HepG2 (cell line): ENCODE measurements around the gene MYO1G. TPM values are rescaled to one million over a fixed set of nuclear protein-coding genes. Genes with fewer than 3 reads are reported as not detected.

ENCODE experiments used
- CBX5 ChIP-seq: sonication (generic); formaldehyde crosslinking; IDR thresholded peaks from 2 replicates; pipeline ENCODE4 v1.4.0; 2020; ENCODE audit warnings: missing genetic modification reagents, borderline replicate concordance
- HNRNPLL ChIP-seq: fragments of 200-400 bp; formaldehyde crosslinking; IDR thresholded peaks from 2 replicates; pipeline ENCODE4 v1.6.1; 2017; ENCODE audit warnings: mild to moderate bottlenecking, low read depth, low read length; ENCODE audit not compliant: poor library complexity, severe bottlenecking
- KAT8 ChIP-seq: IDR thresholded peaks from 2 replicates; pipeline ENCODE4 v1.6.1; 2016; ENCODE audit warnings: missing genetic modification reagents, missing compliant biosample characterization
- KDM2A ChIP-seq: sonication (generic); formaldehyde crosslinking; IDR thresholded peaks from 2 replicates; pipeline ENCODE4 v1.4.0; 2020; ENCODE audit warnings: low read depth, missing genetic modification reagents, borderline replicate concordance
- REL ChIP-seq: sonication (generic); formaldehyde crosslinking; conservative IDR thresholded peaks from 2 replicates; pipeline ENCODE4 v1.8.0; 2022; ENCODE audit warnings: mild to moderate bottlenecking, missing genetic modification reagents, moderate library complexity
- SKI ChIP-seq: fragments of 450-650 bp; IDR thresholded peaks from one replicate; pipeline ENCODE4 v1.6.1; 2018; ENCODE audit warnings: mild to moderate bottlenecking; ENCODE audit not compliant: partially characterized antibody
- SP1 ChIP-seq, 2 experiments: fragments of 450-650 bp in 1 of 2; sonication (generic) in 1 of 2; formaldehyde crosslinking in 1 of 2; IDR thresholded peaks; 2 replicates each; pipeline versions ENCODE4 v1.4.0 to v1.6.1; 2016 to 2020; ENCODE audit warnings: missing genetic modification reagents in 1 of 2
- XRCC5 ChIP-seq: fragments of 200-400 bp; formaldehyde crosslinking; optimal IDR thresholded peaks from 2 replicates; pipeline ENCODE3; 2017; ENCODE audit warnings: mild to moderate bottlenecking, low read length
- ZNF10 ChIP-seq: sonication (generic); formaldehyde crosslinking; IDR thresholded peaks from 2 replicates; pipeline ENCODE4 v1.4.0; 2020; ENCODE audit warnings: mild to moderate bottlenecking, low read depth, missing genetic modification reagents, borderline replicate concordance
- ZNF468 ChIP-seq: sonication (generic); formaldehyde crosslinking; IDR thresholded peaks from 2 replicates; pipeline ENCODE4 v1.8.0; 2022; ENCODE audit warnings: mild to moderate bottlenecking, moderate library complexity, missing genetic modification reagents
- ZNF557 ChIP-seq: sonication (generic); formaldehyde crosslinking; IDR thresholded peaks from 2 replicates; pipeline ENCODE4 v1.4.0; 2020; ENCODE audit warnings: missing genetic modification reagents
- ZNF605 ChIP-seq: sonication (generic); formaldehyde crosslinking; IDR thresholded peaks from 2 replicates; pipeline ENCODE4 v1.8.0; 2022; ENCODE audit warnings: mild to moderate bottlenecking, missing genetic modification reagents
- ZNF670 ChIP-seq: sonication (generic); formaldehyde crosslinking; IDR thresholded peaks from 2 replicates; pipeline ENCODE4 v1.8.0; 2022; ENCODE audit warnings: mild to moderate bottlenecking, missing genetic modification reagents, borderline replicate concordance
- polyA plus RNA-seq, 8 experiments: library from polyadenylated mRNA; depleted of rRNA in 3 of 8; stranded (reverse) in 7 of 8; unstranded in 1 of 8; fragments of >200 nt; fragmentation: Illumina TruSeq in 4 of 8; extraction: Trizol in 4 of 8; gene quantifications; 2 replicates each; pipeline versions ENCODE4 v1.2.1 to v1.2.3, GENCODE V29; 2011 to 2016; ENCODE audit warnings: low read depth in 4 of 8, missing spikeins in 1 of 8, mixed read lengths in 1 of 8; ENCODE audit not compliant: insufficient read depth in 1 of 8
- total RNA-seq, 5 experiments: library from RNA; depleted of rRNA; stranded (reverse); fragments of >200 nt; fragmentation: Illumina TruSeq; extraction: Trizol; gene quantifications; 2 replicates each; pipeline ENCODE4 v1.2.3, GENCODE V29; 2016; ENCODE audit warnings: low read depth in 1 of 5
- TF ChIP-seq, protein P1 (sequence below): sonication (generic); formaldehyde crosslinking; IDR thresholded peaks from 2 replicates; pipeline ENCODE4 v1.9.0; 2021; ENCODE audit warnings: mild to moderate bottlenecking, missing genetic modification reagents
- TF ChIP-seq, protein P2 (sequence below): sonication (generic); formaldehyde crosslinking; IDR thresholded peaks from 2 replicates; pipeline ENCODE4 v1.5.1; 2020; ENCODE audit warnings: mild to moderate bottlenecking, missing genetic modification reagents, borderline replicate concordance
- TF ChIP-seq, protein P3 (sequence below): sonication (generic); formaldehyde crosslinking; IDR thresholded peaks from 2 replicates; pipeline ENCODE4 v1.4.0; 2020; ENCODE audit warnings: missing genetic modification reagents
- TF ChIP-seq, protein P4 (sequence below): IDR thresholded peaks from 2 replicates; pipeline ENCODE4 v1.6.1; 2012; ENCODE audit warnings: low read depth, low read length, improper control_type of control experiment
- TF ChIP-seq, protein P5 (sequence below): sonication (generic); formaldehyde crosslinking; IDR thresholded peaks from 2 replicates; pipeline ENCODE4 v1.4.0; 2020; ENCODE audit warnings: mild to moderate bottlenecking, missing genetic modification reagents

The MYO1G gene
- total and polyA plus RNA-seq, 2 of the 13 experiments (the other 11 are each of a cell fraction or from before 2014, with no cell fraction given): 0.29 to 1.1 TPM

DNA sequence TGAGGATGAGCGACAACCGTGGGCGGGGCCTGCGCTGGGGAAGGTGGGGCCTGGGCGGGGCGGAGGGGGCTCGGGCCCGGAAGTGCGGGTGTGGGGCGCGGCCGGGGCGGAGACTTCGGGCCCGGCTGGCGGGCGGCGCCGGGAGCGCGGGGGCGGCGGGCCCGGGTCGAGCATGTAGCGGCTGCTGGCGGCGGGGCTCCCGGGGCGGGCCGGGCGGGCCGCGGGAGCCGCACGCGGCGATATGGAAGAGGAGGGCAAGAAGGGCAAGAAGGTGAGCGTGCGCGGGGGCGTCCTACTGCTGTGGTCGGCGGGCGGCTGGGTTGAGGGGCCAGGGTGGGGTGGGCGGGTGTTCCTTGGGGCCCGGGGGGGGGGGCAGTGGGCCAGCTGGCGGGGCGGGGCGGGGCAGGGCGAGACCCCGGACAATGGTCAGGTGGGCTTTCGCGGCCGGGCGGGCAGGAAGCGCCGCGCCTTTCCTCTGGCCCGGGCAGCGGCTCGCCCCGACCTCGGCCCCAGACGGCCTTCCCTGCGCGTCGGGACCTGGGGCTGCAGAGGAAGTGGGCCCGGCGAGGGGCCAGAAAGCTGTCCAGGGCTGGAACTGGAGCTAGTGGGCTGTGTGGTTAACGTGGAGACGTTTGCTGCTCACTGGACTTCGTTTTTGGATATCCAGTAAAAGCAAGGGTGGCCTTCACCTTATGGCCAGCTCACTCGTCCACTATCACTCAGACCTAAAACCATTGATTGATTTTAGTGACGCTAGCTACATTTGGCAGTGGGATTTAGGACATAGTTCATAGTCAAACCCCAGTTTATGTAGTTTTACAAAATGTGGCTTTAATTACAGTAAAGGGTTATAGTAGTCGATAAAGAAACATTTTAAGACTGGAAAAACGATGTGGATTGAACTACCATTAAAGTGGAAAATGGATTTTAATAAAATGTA is 21.5 kb upstream of the MYO1G start, which contains the start of gene CCM2 (continued):
- TF ChIP-seq XRCC5: peak; percentile 46
- TF ChIP-seq, protein P1, sequence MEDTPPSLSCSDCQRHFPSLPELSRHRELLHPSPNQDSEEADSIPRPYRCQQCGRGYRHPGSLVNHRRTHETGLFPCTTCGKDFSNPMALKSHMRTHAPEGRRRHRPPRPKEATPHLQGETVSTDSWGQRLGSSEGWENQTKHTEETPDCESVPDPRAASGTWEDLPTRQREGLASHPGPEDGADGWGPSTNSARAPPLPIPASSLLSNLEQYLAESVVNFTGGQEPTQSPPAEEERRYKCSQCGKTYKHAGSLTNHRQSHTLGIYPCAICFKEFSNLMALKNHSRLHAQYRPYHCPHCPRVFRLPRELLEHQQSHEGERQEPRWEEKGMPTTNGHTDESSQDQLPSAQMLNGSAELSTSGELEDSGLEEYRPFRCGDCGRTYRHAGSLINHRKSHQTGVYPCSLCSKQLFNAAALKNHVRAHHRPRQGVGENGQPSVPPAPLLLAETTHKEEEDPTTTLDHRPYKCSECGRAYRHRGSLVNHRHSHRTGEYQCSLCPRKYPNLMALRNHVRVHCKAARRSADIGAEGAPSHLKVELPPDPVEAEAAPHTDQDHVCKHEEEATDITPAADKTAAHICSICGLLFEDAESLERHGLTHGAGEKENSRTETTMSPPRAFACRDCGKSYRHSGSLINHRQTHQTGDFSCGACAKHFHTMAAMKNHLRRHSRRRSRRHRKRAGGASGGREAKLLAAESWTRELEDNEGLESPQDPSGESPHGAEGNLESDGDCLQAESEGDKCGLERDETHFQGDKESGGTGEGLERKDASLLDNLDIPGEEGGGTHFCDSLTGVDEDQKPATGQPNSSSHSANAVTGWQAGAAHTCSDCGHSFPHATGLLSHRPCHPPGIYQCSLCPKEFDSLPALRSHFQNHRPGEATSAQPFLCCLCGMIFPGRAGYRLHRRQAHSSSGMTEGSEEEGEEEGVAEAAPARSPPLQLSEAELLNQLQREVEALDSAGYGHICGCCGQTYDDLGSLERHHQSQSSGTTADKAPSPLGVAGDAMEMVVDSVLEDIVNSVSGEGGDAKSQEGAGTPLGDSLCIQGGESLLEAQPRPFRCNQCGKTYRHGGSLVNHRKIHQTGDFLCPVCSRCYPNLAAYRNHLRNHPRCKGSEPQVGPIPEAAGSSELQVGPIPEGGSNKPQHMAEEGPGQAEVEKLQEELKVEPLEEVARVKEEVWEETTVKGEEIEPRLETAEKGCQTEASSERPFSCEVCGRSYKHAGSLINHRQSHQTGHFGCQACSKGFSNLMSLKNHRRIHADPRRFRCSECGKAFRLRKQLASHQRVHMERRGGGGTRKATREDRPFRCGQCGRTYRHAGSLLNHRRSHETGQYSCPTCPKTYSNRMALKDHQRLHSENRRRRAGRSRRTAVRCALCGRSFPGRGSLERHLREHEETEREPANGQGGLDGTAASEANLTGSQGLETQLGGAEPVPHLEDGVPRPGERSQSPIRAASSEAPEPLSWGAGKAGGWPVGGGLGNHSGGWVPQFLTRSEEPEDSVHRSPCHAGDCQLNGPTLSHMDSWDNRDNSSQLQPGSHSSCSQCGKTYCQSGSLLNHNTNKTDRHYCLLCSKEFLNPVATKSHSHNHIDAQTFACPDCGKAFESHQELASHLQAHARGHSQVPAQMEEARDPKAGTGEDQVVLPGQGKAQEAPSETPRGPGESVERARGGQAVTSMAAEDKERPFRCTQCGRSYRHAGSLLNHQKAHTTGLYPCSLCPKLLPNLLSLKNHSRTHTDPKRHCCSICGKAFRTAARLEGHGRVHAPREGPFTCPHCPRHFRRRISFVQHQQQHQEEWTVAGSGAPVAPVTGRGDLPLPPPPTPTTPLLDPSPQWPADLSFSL (CRISPR knock-in tag): no peak
- no peak for TF ChIP-seq SP1 (IDR thresholded peaks at IDR 0.05)
- TF ChIP-seq SP1 (CRISPR knock-in tag; IDR thresholded peaks at IDR 0.05): no peak
- no peak for TF ChIP-seq ZNF10 (CRISPR knock-in tag)
- TF ChIP-seq KDM2A: 0 out of 2 replicates have a peak, but pooled peaks have one; percentile 36
- TF ChIP-seq, protein P2, sequence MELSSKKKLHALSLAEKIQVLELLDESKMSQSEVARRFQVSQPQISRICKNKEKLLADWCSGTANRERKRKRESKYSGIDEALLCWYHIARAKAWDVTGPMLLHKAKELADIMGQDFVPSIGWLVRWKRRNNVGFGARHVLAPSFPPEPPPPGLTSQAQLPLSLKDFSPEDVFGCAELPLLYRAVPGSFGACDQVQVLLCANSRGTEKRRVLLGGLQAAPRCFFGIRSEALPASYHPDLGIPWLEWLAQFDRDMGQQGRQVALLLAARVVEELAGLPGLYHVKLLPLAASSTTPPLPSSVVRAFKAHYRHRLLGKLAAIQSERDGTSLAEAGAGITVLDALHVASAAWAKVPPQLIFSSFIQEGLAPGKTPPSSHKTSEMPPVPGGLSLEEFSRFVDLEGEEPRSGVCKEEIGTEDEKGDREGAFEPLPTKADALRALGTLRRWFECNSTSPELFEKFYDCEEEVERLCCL: no peak
- TF ChIP-seq ZNF605 (CRISPR knock-in tag): peak; percentile 32; the same call in 1 of the 2 replicates
- TF ChIP-seq ZNF557 (CRISPR knock-in tag): no peak
- TF ChIP-seq ZNF468 (CRISPR knock-in tag): no peak
- peak; percentile 16 for TF ChIP-seq HNRNPLL
- no peak for TF ChIP-seq REL (CRISPR knock-in tag)
- TF ChIP-seq CBX5 (CRISPR knock-in tag): no peak
- TF ChIP-seq ZNF670: no peak
- TF ChIP-seq, protein P3, sequence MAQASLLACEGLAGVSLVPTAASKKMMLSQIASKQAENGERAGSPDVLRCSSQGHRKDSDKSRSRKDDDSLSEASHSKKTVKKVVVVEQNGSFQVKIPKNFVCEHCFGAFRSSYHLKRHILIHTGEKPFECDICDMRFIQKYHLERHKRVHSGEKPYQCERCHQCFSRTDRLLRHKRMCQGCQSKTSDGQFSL (CRISPR knock-in tag): no peak
- TF ChIP-seq SKI: peak; percentile 8
- TF ChIP-seq, protein P4, sequence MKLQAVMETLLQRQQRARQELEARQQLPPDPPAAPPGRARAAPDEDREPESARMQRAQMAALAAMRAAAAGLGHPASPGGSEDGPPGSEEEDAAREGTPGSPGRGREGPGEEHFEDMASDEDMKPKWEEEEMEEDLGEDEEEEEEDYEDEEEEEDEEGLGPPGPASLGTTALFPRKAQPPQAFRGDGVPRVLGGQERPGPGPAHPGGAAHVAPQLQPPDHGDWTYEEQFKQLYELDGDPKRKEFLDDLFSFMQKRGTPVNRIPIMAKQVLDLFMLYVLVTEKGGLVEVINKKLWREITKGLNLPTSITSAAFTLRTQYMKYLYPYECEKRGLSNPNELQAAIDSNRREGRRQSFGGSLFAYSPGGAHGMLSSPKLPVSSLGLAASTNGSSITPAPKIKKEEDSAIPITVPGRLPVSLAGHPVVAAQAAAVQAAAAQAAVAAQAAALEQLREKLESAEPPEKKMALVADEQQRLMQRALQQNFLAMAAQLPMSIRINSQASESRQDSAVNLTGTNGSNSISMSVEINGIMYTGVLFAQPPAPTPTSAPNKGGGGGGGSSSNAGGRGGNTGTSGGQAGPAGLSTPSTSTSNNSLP: no peak
- TF ChIP-seq KAT8 (CRISPR knock-in tag): 0 out of 2 replicates have a peak, but pooled peaks have one; percentile 15
- TF ChIP-seq, protein P5, sequence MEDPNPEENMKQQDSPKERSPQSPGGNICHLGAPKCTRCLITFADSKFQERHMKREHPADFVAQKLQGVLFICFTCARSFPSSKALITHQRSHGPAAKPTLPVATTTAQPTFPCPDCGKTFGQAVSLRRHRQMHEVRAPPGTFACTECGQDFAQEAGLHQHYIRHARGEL: no peak
